HepG2 (cell line): ENCODE data around the gene RSBN1L. TPM values are rescaled to one million over a fixed set of nuclear protein-coding genes. Genes with fewer than 3 reads are reported as not detected.

Experiments used
- ARNT ChIP-seq: fragments of 450-650 bp; IDR thresholded peaks from 2 replicates; pipeline ENCODE4 v1.6.1; 2017
- ATF3 ChIP-seq: sonication (generic); formaldehyde crosslinking; IDR thresholded peaks from 2 replicates; pipeline ENCODE4 v1.4.0; 2020; ENCODE audit warnings: missing genetic modification reagents
- BRF2 ChIP-seq: sonication (generic); formaldehyde crosslinking; IDR thresholded peaks from 2 replicates; pipeline ENCODE4 v1.8.1; 2022; ENCODE audit warnings: mild to moderate bottlenecking, missing genetic modification reagents
- DDIT3 ChIP-seq: sonication (generic); formaldehyde crosslinking; IDR thresholded peaks from 2 replicates; pipeline ENCODE4 v1.4.0; 2020; ENCODE audit warnings: mild to moderate bottlenecking, missing genetic modification reagents
- GABPB1 ChIP-seq: IDR thresholded peaks from 2 replicates; pipeline ENCODE4 v1.6.1; 2016; ENCODE audit warnings: mild to moderate bottlenecking, missing genetic modification reagents, moderate library complexity, missing compliant biosample characterization
- HOXA3 ChIP-seq: sonication (generic); formaldehyde crosslinking; IDR thresholded peaks from 2 replicates; pipeline ENCODE4 v1.5.0; 2020; ENCODE audit warnings: missing genetic modification reagents
- KDM6A ChIP-seq: IDR thresholded peaks from 2 replicates; pipeline ENCODE4 v1.6.1; 2016; ENCODE audit warnings: low read depth
- MED1 ChIP-seq: sonication (generic); formaldehyde crosslinking; IDR thresholded peaks from 2 replicates; pipeline ENCODE4 v1.4.0; 2020; ENCODE audit warnings: missing genetic modification reagents
- NPAS2 ChIP-seq: sonication (generic); formaldehyde crosslinking; IDR thresholded peaks from 2 replicates; pipeline ENCODE4 v1.8.0; 2022; ENCODE audit warnings: mild to moderate bottlenecking, missing genetic modification reagents, borderline replicate concordance
- POLR2AphosphoS5 ChIP-seq: IDR thresholded peaks from 2 replicates; pipeline ENCODE4 v1.6.1; 2012; ENCODE audit warnings: low read depth, low read length
- REST ChIP-seq, 2 experiments: IDR thresholded peaks; 2 replicates each; pipeline ENCODE4 v1.6.1; 2011 to 2012; ENCODE audit warnings: low read length in 2 of 2, borderline replicate concordance in 1 of 2, low read depth in 1 of 2, mild to moderate bottlenecking in 1 of 2, moderate library complexity in 1 of 2
- THAP7 ChIP-seq: sonication (generic); formaldehyde crosslinking; IDR thresholded peaks from 2 replicates; pipeline ENCODE4 v1.8.1; 2023; ENCODE audit warnings: mild to moderate bottlenecking, missing genetic modification reagents
- THRA ChIP-seq: sonication (generic); formaldehyde crosslinking; IDR thresholded peaks from 2 replicates; pipeline ENCODE4 v1.4.0; 2020; ENCODE audit warnings: missing genetic modification reagents, borderline replicate concordance
- ZBTB37 ChIP-seq: sonication (generic); formaldehyde crosslinking; IDR thresholded peaks from 2 replicates; pipeline ENCODE4 v1.4.0; 2020; ENCODE audit warnings: mild to moderate bottlenecking, missing genetic modification reagents
- ZNF17 ChIP-seq: sonication (generic); formaldehyde crosslinking; IDR thresholded peaks from 2 replicates; pipeline ENCODE4 v1.5.0; 2020; ENCODE audit warnings: mild to moderate bottlenecking, missing genetic modification reagents
- ZNF225 ChIP-seq: sonication (generic); formaldehyde crosslinking; IDR thresholded peaks from 2 replicates; pipeline ENCODE4 v1.4.0; 2020; ENCODE audit warnings: mild to moderate bottlenecking, missing genetic modification reagents
- ZNF253 ChIP-seq: sonication (generic); formaldehyde crosslinking; IDR thresholded peaks from 2 replicates; pipeline ENCODE4 v1.8.0; 2022; ENCODE audit warnings: mild to moderate bottlenecking, missing genetic modification reagents, borderline replicate concordance
- ZNF317 ChIP-seq: sonication (generic); formaldehyde crosslinking; IDR thresholded peaks from 2 replicates; pipeline ENCODE4 v1.5.0; 2020; ENCODE audit warnings: mild to moderate bottlenecking, missing genetic modification reagents
- ZNF335 ChIP-seq: sonication (generic); formaldehyde crosslinking; IDR thresholded peaks from 2 replicates; pipeline ENCODE4 v1.4.0; 2020; ENCODE audit warnings: missing genetic modification reagents
- ZNF746 ChIP-seq: sonication (generic); formaldehyde crosslinking; IDR thresholded peaks from 2 replicates; pipeline ENCODE4 v1.8.0; 2022; ENCODE audit warnings: mild to moderate bottlenecking, missing genetic modification reagents
- ZNF775 ChIP-seq: sonication (generic); formaldehyde crosslinking; IDR thresholded peaks from 2 replicates; pipeline ENCODE4 v1.4.0; 2020; ENCODE audit warnings: missing genetic modification reagents, mild to moderate bottlenecking, moderate library complexity, borderline replicate concordance
- ZNF788 ChIP-seq: sonication (generic); formaldehyde crosslinking; IDR thresholded peaks from 2 replicates; pipeline ENCODE4 v1.5.0; 2020; ENCODE audit warnings: mild to moderate bottlenecking, missing genetic modification reagents, borderline replicate concordance
- polyA plus RNA-seq, 8 experiments: library from polyadenylated mRNA; depleted of rRNA in 3 of 8; stranded (reverse) in 7 of 8; unstranded in 1 of 8; fragments of >200 nt; fragmentation: Illumina TruSeq in 4 of 8; extraction: Trizol in 4 of 8; gene quantifications; 2 replicates each; pipeline versions ENCODE4 v1.2.1 to v1.2.3, GENCODE V29; 2011 to 2016; ENCODE audit warnings: low read depth in 4 of 8, missing spikeins in 1 of 8, mixed read lengths in 1 of 8; ENCODE audit not compliant: insufficient read depth in 1 of 8
- total RNA-seq, 5 experiments: library from RNA; depleted of rRNA; stranded (reverse); fragments of >200 nt; fragmentation: Illumina TruSeq; extraction: Trizol; gene quantifications; 2 replicates each; pipeline ENCODE4 v1.2.3, GENCODE V29; 2016; ENCODE audit warnings: low read depth in 1 of 5

The RSBN1L gene
- total and polyA plus RNA-seq, 2 of the 13 experiments (the other 11 are each of a cell fraction or from before 2014, with no cell fraction given) = 7.7 to 21.3 TPM

- TF ChIP-seq THRA (peak; percentile 70), HOXA3 (CRISPR knock-in tag) (peak; percentile 67), DDIT3 (no peak), ARNT (no peak), BRF2 (CRISPR knock-in tag) (no peak), KDM6A (no peak), MED1 (CRISPR knock-in tag) (peak; percentile 74), ZBTB37 (CRISPR knock-in tag) (no peak), ZNF746 (CRISPR knock-in tag) (no peak; the same call in 1 of the 2 replicates), ZNF225 (CRISPR knock-in tag) (no peak), ZNF775 (no peak), ZNF335 (CRISPR knock-in tag) (no peak; the same call in 1 of the 2 replicates), ATF3 (CRISPR knock-in tag) (no peak), POLR2AphosphoS5 (peak; percentile 83), NPAS2 (CRISPR knock-in tag) (no peak), ZNF17 (CRISPR knock-in tag) (no peak), REST (IDR thresholded peaks at IDR 0.05; ENCODE audit: borderline replicate concordance in 1 of 2, low read depth in 1 of 2, low read length in 2 of 2) (peak in 1 of 2 experiments; percentile 27; a peak in 1 of 4 replicates), ZNF317 (CRISPR knock-in tag) (peak; percentile 21; the same call in 1 of the 2 replicates), ZNF788 (CRISPR knock-in tag) (peak; percentile 38; the same call in 1 of the 2 replicates), THAP7 (CRISPR knock-in tag) (no peak), ZNF253 (CRISPR knock-in tag) (no peak; the same call in 1 of the 2 replicates), GABPB1 (CRISPR knock-in tag) (peak; percentile 82)
These were observed at the start of gene RSBN1L (continued) for GRCh38 chr7:77696057-77696642.
